AG04449 (cell line): ENCODE measurements around the gene ATR.
"Not testable (repeated sequence)": the region's sequence is repeated elsewhere in the genome, so short reads cannot be mapped to it uniquely, and the experiment has no call there.

Experiments
- CTCF ChIA-PET: fragments of 350-600 bp; formaldehyde crosslinking; extraction: SDS; loops from one replicate; lab custom pipeline; 2021; ENCODE audit warnings: antibody characterized with exemption; lab: Yijun Ruan, JAX
- POLR2A ChIA-PET: fragments of 400-600, 350-600 bp; formaldehyde crosslinking; extraction: SDS; loops from one replicate; lab custom pipeline; 2020; ENCODE audit warnings: antibody characterized with exemption, inconsistent platforms; lab: Yijun Ruan, JAX
- DNase-seq: peaks from one replicate; pipeline ENCODE4 v3.0.0-alpha.2; 2010; ENCODE audit warnings: low read depth, low spot score
- H3K4me3 ChIP-seq: 2 replicates; pipeline ENCODE4 v1.5.1; 2011; ENCODE audit warnings: low read depth, mild to moderate bottlenecking, control low read depth, low read length
- TF ChIP-seq, protein P1 (sequence below): IDR thresholded peaks from one replicate; pipeline ENCODE4 v1.5.1; 2011; ENCODE audit warnings: mild to moderate bottlenecking, moderate library complexity, low read length, control low read depth, inconsistent platforms; ENCODE audit not compliant: insufficient read depth; ENCODE audit errors: missing control alignments

ATR gene

DNA sequence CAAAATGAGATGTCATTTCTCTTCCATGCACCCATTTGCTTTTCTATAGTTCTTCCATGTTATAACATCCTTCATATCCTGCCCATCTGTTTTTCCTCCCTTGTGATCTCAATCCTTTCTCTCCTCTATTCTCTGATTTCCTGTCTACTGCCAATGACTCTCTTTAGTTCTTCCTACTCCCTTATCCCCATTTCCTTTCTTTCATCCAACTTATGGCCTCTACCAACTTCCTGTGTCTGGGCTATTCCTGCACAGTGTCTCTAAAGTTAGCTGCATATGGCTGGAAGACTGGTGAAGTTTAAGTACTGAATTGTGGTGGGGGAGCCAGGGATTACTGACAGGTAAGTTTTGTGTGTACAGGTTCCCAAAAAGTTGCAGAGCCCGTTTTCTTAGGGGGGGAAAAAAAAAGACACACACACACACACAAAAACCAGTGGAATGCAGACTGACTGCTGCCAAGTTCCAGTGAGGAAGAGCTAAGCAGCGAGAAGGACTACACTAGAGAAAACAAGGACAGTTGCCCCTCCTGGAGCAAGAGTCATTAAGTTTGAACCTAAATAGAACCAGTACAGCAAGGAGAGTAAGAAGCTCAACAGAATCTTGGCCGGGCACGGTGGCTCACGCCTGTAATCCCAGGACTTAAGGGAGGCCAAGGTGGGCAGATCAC is 159.5 kb downstream of the ATR start:
- CTCF ChIA-PET = no interaction called here
- POLR2A ChIA-PET = no interaction called here
- no peak for DNase-seq
- no peak overlapping the region for H3K4me3 ChIP-seq
- TF ChIP-seq, protein P1, sequence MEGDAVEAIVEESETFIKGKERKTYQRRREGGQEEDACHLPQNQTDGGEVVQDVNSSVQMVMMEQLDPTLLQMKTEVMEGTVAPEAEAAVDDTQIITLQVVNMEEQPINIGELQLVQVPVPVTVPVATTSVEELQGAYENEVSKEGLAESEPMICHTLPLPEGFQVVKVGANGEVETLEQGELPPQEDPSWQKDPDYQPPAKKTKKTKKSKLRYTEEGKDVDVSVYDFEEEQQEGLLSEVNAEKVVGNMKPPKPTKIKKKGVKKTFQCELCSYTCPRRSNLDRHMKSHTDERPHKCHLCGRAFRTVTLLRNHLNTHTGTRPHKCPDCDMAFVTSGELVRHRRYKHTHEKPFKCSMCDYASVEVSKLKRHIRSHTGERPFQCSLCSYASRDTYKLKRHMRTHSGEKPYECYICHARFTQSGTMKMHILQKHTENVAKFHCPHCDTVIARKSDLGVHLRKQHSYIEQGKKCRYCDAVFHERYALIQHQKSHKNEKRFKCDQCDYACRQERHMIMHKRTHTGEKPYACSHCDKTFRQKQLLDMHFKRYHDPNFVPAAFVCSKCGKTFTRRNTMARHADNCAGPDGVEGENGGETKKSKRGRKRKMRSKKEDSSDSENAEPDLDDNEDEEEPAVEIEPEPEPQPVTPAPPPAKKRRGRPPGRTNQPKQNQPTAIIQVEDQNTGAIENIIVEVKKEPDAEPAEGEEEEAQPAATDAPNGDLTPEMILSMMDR = no peak

DNA sequence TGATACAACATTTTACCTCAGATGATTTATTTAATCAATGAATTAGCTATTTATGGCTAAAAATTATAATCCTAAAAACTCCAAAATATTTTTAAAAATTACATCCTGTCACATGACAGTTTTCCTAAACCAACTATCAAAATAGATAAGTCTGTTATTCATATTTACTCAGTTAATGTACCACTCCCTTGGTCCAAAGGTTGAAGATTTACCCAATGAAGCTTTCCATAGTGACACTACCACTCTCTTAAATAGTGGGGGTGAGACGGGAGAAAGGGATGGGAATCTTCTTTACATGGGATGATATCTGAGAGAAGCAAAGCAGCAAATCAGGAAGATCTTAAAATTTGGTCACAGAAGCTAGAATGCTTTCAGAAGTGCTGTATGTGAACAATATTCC is 161.2 kb downstream of the ATR start:
- ChIA-PET POLR2A (no interaction called here), CTCF (no interaction called here)
- DNase-seq = no peak
- no peak overlapping the region for H3K4me3 ChIP-seq
- TF ChIP-seq, protein P1 = no peak

DNA sequence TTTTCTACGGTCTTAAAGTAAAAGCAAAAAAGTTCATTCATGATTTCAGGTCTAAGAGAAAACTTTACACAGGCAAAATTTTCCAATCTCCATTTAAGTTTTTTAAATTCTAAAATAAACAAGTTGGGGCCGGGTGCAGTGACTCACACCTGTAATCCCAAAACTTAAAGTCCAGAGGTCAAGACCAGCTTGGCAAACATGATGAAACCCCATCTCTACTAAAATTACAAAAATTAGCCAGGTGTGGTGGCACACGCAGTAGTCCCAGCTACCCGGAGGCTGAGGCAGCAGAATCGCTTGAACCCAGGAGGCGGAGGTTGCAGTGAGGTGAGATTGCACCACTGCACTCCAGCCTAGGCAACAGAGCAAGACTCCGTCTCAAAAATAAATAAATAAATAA is 178.0 kb downstream of the ATR start:
- DNase-seq, CTCF ChIA-PET, POLR2A ChIA-PET, H3K4me3 ChIP-seq: not testable (repeated sequence)
